A549 (cell line): Measurements from ENCODE around the gene C1QTNF1. TPM values are rescaled to one million over a fixed set of nuclear protein-coding genes. Genes with fewer than 3 reads are reported as not detected.

Experiments used
- ATAC-seq, 2 experiments: fragments of 200-7000 bp in 1 of 2; fragments of >200 bp in 1 of 2; cut with Nextera tagmentation in 1 of 2; cut with Tn5 transposase in 1 of 2; 3 replicates each; pipeline versions ENCODE4 v1.8.0 to v1.9.1; 2018 to 2020; ENCODE audit warnings: mild to moderate bottlenecking in 1 of 2, moderate library complexity in 1 of 2
- CTCF ChIA-PET: fragments of 300-600 bp; sonication (Branson Sonifier 250); formaldehyde crosslinking; extraction: SDS; loops from one replicate; lab custom pipeline; 2021; ENCODE audit warnings: antibody characterized with exemption, inconsistent platforms; lab: Yijun Ruan, JAX
- POLR2A ChIA-PET: fragments of 350-600 bp; formaldehyde crosslinking; extraction: SDS; loops from one replicate; lab custom pipeline; 2021; ENCODE audit warnings: antibody characterized with exemption, inconsistent platforms; lab: Yijun Ruan, JAX
- DNase-seq, 2 experiments: peaks; one replicate each; pipeline versions ENCODE4 v3.0.0 to v3.0.0-alpha.2; 2011 to 2016; ENCODE audit warnings: low read depth in 1 of 2, low spot score in 1 of 2
- FAIRE-seq: peaks from 2 replicates; lab custom pipeline; 2011; peaks lifted over from hg19 to GRCh38; lab: Jason Lieb, UNC
- H3K27ac ChIP-seq, 2 experiments: fragments of >200 bp; sonication (Bioruptor Twin); formaldehyde crosslinking; 3 replicates each; pipeline ENCODE4 v1.5.1; 2016 to 2017
- H3K4me1 ChIP-seq: fragments of >200 bp; sonication (Bioruptor Twin); formaldehyde crosslinking; 3 replicates; pipeline ENCODE4 v1.6.1; 2016
- H3K4me2 ChIP-seq: fragments of >200 bp; sonication (Bioruptor Twin); formaldehyde crosslinking; 3 replicates; pipeline ENCODE4 v1.6.1; 2016
- H3K4me3 ChIP-seq: fragments of >200 bp; sonication (Bioruptor Twin); formaldehyde crosslinking; 3 replicates; pipeline ENCODE4 v1.5.1; 2016
- H3K9me3 ChIP-seq: fragments of >200 bp; sonication (Bioruptor Twin); formaldehyde crosslinking; 3 replicates; pipeline ENCODE4 v1.6.1; 2016
- BCL3 ChIP-seq: fragments of >200 bp; sonication (Bioruptor Twin); formaldehyde crosslinking; IDR thresholded peaks from 3 replicates; pipeline ENCODE4 v1.6.1; 2016
- CBX2 ChIP-seq: fragments of 200-600 bp; sonication (generic); IDR thresholded peaks from 2 replicates; pipeline ENCODE4 v1.6.1; 2016; ENCODE audit warnings: low read depth, mild to moderate bottlenecking, borderline replicate concordance
- CBX8 ChIP-seq: fragments of 200-600 bp; sonication (generic); IDR thresholded peaks from 2 replicates; pipeline ENCODE4 v1.6.1; 2016
- CEBPB ChIP-seq, 2 experiments: fragments of >200 bp in 1 of 2; sonication (Bioruptor Twin) in 1 of 2; formaldehyde crosslinking in 1 of 2; IDR thresholded peaks; 2 replicates each; pipeline ENCODE4 v1.6.1; 2012 to 2016
- CHD4 ChIP-seq: fragments of 200-600 bp; sonication (generic); IDR thresholded peaks from 2 replicates; pipeline ENCODE4 v1.6.1; 2016; ENCODE audit warnings: antibody characterized with exemption, mild to moderate bottlenecking, borderline replicate concordance
- E2F6 ChIP-seq: IDR thresholded peaks from 2 replicates; pipeline ENCODE4 v1.6.1; 2012; ENCODE audit warnings: low read depth, borderline replicate concordance
- EHMT2 ChIP-seq: fragments of 200-600 bp; sonication (generic); IDR thresholded peaks from 2 replicates; pipeline ENCODE4 v1.6.1; 2016; ENCODE audit warnings: antibody characterized with exemption, low read depth, mild to moderate bottlenecking, moderate library complexity
- EP300 ChIP-seq, 2 experiments: fragments of >200 bp; sonication (Bioruptor Twin); formaldehyde crosslinking; IDR thresholded peaks; 2 replicates in 1 of 2; 3 replicates in 1 of 2; pipeline ENCODE4 v1.6.1; 2016 to 2017
- FOSB ChIP-seq: fragments of 250-450 bp; sonication (Bioruptor Pico); IDR thresholded peaks from 2 replicates; pipeline ENCODE4 v1.5.0; 2020; ENCODE audit warnings: mild to moderate bottlenecking, moderate library complexity
- FOSL2 ChIP-seq, 2 experiments: fragments of 450-650 bp in 1 of 2; fragments of >200 bp in 1 of 2; sonication (Bioruptor Twin) in 1 of 2; formaldehyde crosslinking; IDR thresholded peaks; 2 replicates each; pipeline versions ENCODE4 v1.5.0 to v1.6.1; 2016 to 2020; ENCODE audit warnings: mild to moderate bottlenecking in 1 of 2, moderate library complexity in 1 of 2
- GATA3 ChIP-seq: IDR thresholded peaks from 2 replicates; pipeline ENCODE4 v1.6.1; 2012; ENCODE audit warnings: borderline replicate concordance
- HDAC2 ChIP-seq: fragments of 200-600 bp; sonication (generic); IDR thresholded peaks from 2 replicates; pipeline ENCODE4 v1.6.1; 2016
- HEYL ChIP-seq: fragments of 250-450 bp; sonication (Bioruptor Pico); IDR thresholded peaks from 2 replicates; pipeline ENCODE4 v1.8.0; 2021; ENCODE audit warnings: mild to moderate bottlenecking, moderate library complexity
- KDM1A ChIP-seq: fragments of 200-600 bp; sonication (generic); IDR thresholded peaks from 2 replicates; pipeline ENCODE4 v1.6.1; 2016; ENCODE audit warnings: low read depth, mild to moderate bottlenecking
- NPAS2 ChIP-seq: fragments of 250-450 bp; sonication (Bioruptor Pico); IDR thresholded peaks from 2 replicates; pipeline ENCODE4 v1.8.0; 2022; ENCODE audit warnings: mild to moderate bottlenecking, moderate library complexity, borderline replicate concordance
- RARB ChIP-seq: fragments of 250-450 bp; sonication (Bioruptor Pico); IDR thresholded peaks from 2 replicates; pipeline ENCODE4 v1.8.0; 2021; ENCODE audit warnings: mild to moderate bottlenecking, moderate library complexity
- whole genome bisulfite sequencing: methylation state at CpG from one replicate; pipeline ENCODE4 v1.1.6; 2017; ENCODE audit errors: missing lambda C conversion rate; 5-methylcytosine and 5-hydroxymethylcytosine counted together
- polyA plus RNA-seq, 4 experiments: library from polyadenylated mRNA; depleted of rRNA in 3 of 4; stranded (reverse); fragments of >200 nt; fragmentation: RNase III in 1 of 4; extraction: RNeasy Plus Mini Kit Qiagen cat#74134 plus additional on column Dnase treatment in 1 of 4; gene quantifications; 2 replicates in 3 of 4; 3 replicates in 1 of 4; pipeline ENCODE4 v1.2.3, GENCODE V29; 2011 to 2017
- TF ChIP-seq, protein P1 (sequence below): fragments of 450-650 bp; IDR thresholded peaks from 2 replicates; pipeline ENCODE4 v1.6.1; 2014; ENCODE audit warnings: antibody characterized with exemption
- TF ChIP-seq, protein P2 (sequence below): fragments of >200 bp; sonication (Bioruptor Twin); formaldehyde crosslinking; IDR thresholded peaks from 3 replicates; pipeline ENCODE4 v1.5.1; 2016
- TF ChIP-seq, protein P3 (sequence below): fragments of 150-350 bp; IDR thresholded peaks from 2 replicates; pipeline ENCODE4 v1.6.1; 2014; ENCODE audit warnings: low read depth, mild to moderate bottlenecking, low read length
- TF ChIP-seq, protein P4 (sequence below): fragments of 250-450 bp; sonication (Bioruptor Pico); IDR thresholded peaks from 2 replicates; pipeline ENCODE4 v1.5.0; 2020; ENCODE audit warnings: low read depth, mild to moderate bottlenecking, moderate library complexity
- TF ChIP-seq, protein P5 (sequence below): IDR thresholded peaks from 2 replicates; pipeline ENCODE4 v1.6.1; 2012

C1QTNF1 gene
- polyA plus RNA-seq, 2 of the 4 experiments (the other 2 are of a cell fraction): 10.2 to 26.1 TPM

DNA sequence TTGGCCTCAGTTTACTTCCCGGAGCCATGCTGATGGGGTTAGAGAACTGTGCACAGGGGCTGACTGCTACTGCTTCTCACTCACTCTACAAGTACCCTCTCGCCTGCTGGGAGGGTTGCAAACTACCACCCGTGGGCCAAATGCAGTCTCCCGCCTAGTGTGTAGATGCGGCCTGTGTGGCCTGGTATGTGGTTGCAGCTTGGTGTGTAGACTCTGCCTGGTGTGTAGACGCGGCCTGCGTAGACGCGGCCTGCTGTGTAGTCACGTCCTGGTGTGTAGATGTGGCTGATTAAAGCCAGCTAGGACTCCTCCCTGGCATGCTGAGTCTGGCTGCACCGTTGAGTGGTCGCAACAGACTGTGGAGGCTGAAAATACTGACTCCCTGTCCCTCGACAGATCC, 21.7 kb upstream of the C1QTNF1 start:
- no peak overlapping the region for H3K27ac ChIP-seq
- FAIRE-seq: no peak
- no peak overlapping the region for H3K4me2 ChIP-seq
- no peak for TF ChIP-seq NPAS2
- no peak for TF ChIP-seq CEBPB (IDR thresholded peaks at IDR 0.05)
- no peak for TF ChIP-seq EP300 (IDR thresholded peaks at IDR 0.05)
- no peak for TF ChIP-seq EHMT2
- no peak for TF ChIP-seq CBX8
- no peak for TF ChIP-seq RARB (CRISPR knock-in tag)
- TF ChIP-seq, protein P1, sequence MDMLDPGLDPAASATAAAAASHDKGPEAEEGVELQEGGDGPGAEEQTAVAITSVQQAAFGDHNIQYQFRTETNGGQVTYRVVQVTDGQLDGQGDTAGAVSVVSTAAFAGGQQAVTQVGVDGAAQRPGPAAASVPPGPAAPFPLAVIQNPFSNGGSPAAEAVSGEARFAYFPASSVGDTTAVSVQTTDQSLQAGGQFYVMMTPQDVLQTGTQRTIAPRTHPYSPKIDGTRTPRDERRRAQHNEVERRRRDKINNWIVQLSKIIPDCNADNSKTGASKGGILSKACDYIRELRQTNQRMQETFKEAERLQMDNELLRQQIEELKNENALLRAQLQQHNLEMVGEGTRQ: no peak
- no peak for TF ChIP-seq FOSL2 (IDR thresholded peaks at IDR 0.05)
- TF ChIP-seq FOSL2 (CRISPR knock-in tag; IDR thresholded peaks at IDR 0.05): no peak
- no peak for TF ChIP-seq CHD4
- TF ChIP-seq BCL3: no peak
- no peak for TF ChIP-seq CBX2
- TF ChIP-seq HDAC2: no peak
- TF ChIP-seq GATA3: no peak
- TF ChIP-seq, protein P2, sequence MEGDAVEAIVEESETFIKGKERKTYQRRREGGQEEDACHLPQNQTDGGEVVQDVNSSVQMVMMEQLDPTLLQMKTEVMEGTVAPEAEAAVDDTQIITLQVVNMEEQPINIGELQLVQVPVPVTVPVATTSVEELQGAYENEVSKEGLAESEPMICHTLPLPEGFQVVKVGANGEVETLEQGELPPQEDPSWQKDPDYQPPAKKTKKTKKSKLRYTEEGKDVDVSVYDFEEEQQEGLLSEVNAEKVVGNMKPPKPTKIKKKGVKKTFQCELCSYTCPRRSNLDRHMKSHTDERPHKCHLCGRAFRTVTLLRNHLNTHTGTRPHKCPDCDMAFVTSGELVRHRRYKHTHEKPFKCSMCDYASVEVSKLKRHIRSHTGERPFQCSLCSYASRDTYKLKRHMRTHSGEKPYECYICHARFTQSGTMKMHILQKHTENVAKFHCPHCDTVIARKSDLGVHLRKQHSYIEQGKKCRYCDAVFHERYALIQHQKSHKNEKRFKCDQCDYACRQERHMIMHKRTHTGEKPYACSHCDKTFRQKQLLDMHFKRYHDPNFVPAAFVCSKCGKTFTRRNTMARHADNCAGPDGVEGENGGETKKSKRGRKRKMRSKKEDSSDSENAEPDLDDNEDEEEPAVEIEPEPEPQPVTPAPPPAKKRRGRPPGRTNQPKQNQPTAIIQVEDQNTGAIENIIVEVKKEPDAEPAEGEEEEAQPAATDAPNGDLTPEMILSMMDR: no peak
- TF ChIP-seq KDM1A: no peak
- TF ChIP-seq, protein P3, sequence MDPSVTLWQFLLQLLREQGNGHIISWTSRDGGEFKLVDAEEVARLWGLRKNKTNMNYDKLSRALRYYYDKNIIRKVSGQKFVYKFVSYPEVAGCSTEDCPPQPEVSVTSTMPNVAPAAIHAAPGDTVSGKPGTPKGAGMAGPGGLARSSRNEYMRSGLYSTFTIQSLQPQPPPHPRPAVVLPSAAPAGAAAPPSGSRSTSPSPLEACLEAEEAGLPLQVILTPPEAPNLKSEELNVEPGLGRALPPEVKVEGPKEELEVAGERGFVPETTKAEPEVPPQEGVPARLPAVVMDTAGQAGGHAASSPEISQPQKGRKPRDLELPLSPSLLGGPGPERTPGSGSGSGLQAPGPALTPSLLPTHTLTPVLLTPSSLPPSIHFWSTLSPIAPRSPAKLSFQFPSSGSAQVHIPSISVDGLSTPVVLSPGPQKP: no peak
- TF ChIP-seq HEYL (CRISPR knock-in tag): no peak
- TF ChIP-seq, all 56 proteins: peak for 0
- 96% methylated on average over 12 of the region's 14 CpGs for WGBS
- POLR2A ChIA-PET: no interaction called here
- H3K9me3 ChIP-seq: no peaks in the 10 kb centered on the region
- H3K4me1 ChIP-seq: peaks cover 13% of the 10 kb centered on the region; the same call in 2 of the 3 replicates
- no peak for ATAC-seq
- no peak overlapping the region for H3K4me3 ChIP-seq
- no peak for DNase-seq
- CTCF ChIA-PET: interaction anchor here (1.2 to 5.6 kb wide), 3 partner anchors 7 to 63 kb away, joined by 3 to 35 read pairs (median 5); no protein-coding TSS in a partner anchor

GRCh38 chr17:79002796-79003593, 21.0 kb upstream of the C1QTNF1 start:
- no peak overlapping the region for H3K4me2 ChIP-seq
- H3K9me3 ChIP-seq: no peaks in the 10 kb centered on the region
- H3K4me1 ChIP-seq: peaks cover 17% of the 10 kb centered on the region; the same call in 2 of the 3 replicates
- DNase-seq (no peak), FAIRE-seq (no peak), ATAC-seq (no peak)
- ChIA-PET CTCF (interaction anchor here (0.9 to 5.6 kb wide), 6 partner anchors 8 to 389 kb away, joined by 3 to 35 read pairs (median 4); no protein-coding TSS in a partner anchor), POLR2A (no interaction called here)
- no peak overlapping the region for H3K4me3 ChIP-seq
- H3K27ac ChIP-seq: no peak overlapping the region
- TF ChIP-seq EP300 (IDR thresholded peaks at IDR 0.05): no peak
- TF ChIP-seq, protein P4, sequence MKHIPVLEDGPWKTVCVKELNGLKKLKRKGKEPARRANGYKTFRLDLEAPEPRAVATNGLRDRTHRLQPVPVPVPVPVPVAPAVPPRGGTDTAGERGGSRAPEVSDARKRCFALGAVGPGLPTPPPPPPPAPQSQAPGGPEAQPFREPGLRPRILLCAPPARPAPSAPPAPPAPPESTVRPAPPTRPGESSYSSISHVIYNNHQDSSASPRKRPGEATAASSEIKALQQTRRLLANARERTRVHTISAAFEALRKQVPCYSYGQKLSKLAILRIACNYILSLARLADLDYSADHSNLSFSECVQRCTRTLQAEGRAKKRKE (CRISPR knock-in tag): no peak
- no peak for TF ChIP-seq RARB (CRISPR knock-in tag)
- TF ChIP-seq, protein P5, sequence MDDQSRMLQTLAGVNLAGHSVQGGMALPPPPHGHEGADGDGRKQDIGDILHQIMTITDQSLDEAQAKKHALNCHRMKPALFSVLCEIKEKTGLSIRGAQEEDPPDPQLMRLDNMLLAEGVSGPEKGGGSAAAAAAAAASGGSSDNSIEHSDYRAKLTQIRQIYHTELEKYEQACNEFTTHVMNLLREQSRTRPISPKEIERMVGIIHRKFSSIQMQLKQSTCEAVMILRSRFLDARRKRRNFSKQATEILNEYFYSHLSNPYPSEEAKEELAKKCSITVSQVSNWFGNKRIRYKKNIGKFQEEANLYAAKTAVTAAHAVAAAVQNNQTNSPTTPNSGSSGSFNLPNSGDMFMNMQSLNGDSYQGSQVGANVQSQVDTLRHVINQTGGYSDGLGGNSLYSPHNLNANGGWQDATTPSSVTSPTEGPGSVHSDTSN: no peak
- TF ChIP-seq FOSB (CRISPR knock-in tag): no peak
- no peak for TF ChIP-seq E2F6
- 87% methylated on average over 20 of the region's 20 CpGs for WGBS
